OCI-LY1 (cell line): ENCODE results near the gene SOX5.

ENCODE experiments used
- H2AFZ ChIP-seq: fragments of 200-600 bp; sonication (generic), shearing (Covaris generic); 2 replicates; pipeline ENCODE4 v1.6.0; 2014; ENCODE audit warnings: antibody characterized with exemption, mild to moderate bottlenecking, low read length
- H3F3A ChIP-seq: fragments of 200-600 bp; sonication (generic), shearing (Covaris generic); 2 replicates; pipeline ENCODE4 v1.6.0; 2014; ENCODE audit warnings: mild to moderate bottlenecking, antibody characterized with exemption, low read length, moderate library complexity; ENCODE audit not compliant: insufficient read depth
- H3K27ac ChIP-seq: fragments of 200-600 bp; sonication (generic); 2 replicates; pipeline ENCODE4 v1.5.1; 2014; ENCODE audit warnings: low read length, mixed run types, mild to moderate bottlenecking, low read depth; ENCODE audit not compliant: poor library complexity, severe bottlenecking
- H3K27me3 ChIP-seq: fragments of 200-600 bp; sonication (generic); 2 replicates; pipeline ENCODE4 v1.6.0; 2014; ENCODE audit warnings: antibody characterized with exemption, mild to moderate bottlenecking, low read length, moderate library complexity; ENCODE audit not compliant: insufficient read depth
- H3K36me3 ChIP-seq: fragments of 200-600 bp; sonication (generic); 2 replicates; pipeline ENCODE4 v1.6.1; 2014; ENCODE audit warnings: mild to moderate bottlenecking, antibody characterized with exemption, low read length, moderate library complexity, mixed read lengths; ENCODE audit not compliant: insufficient read depth
- H3K4me1 ChIP-seq: fragments of 200-600 bp; sonication (generic); 2 replicates; pipeline ENCODE4 v1.5.1; 2014; ENCODE audit warnings: mild to moderate bottlenecking, low read length, moderate library complexity; ENCODE audit not compliant: insufficient read depth, severe bottlenecking
- H3K4me2 ChIP-seq: fragments of 200-600 bp; sonication (generic), shearing (Covaris generic); 2 replicates; pipeline ENCODE4 v1.6.1; 2014; ENCODE audit warnings: low read length
- H3K4me3 ChIP-seq: fragments of 200-600 bp; sonication (generic); 2 replicates; pipeline ENCODE4 v1.5.1; 2014; ENCODE audit warnings: low read length, low read depth, mild to moderate bottlenecking, mixed read lengths; ENCODE audit not compliant: poor library complexity, severe bottlenecking
- H3K79me2 ChIP-seq: fragments of 200-600 bp; shearing (Covaris generic); 2 replicates; pipeline ENCODE4 v1.6.1; 2016; ENCODE audit warnings: mixed run types, low read length, mixed read lengths; ENCODE audit not compliant: insufficient read depth
- H3K9ac ChIP-seq: fragments of 200-600 bp; sonication (generic), shearing (Covaris generic); 2 replicates; pipeline ENCODE4 v1.6.1; 2014; ENCODE audit warnings: mild to moderate bottlenecking, low read length, mixed read lengths
- H3K9me2 ChIP-seq: fragments of 200-600 bp; sonication (generic), shearing (Covaris generic); 2 replicates; pipeline ENCODE4 v1.6.1; 2014; ENCODE audit warnings: low read depth, mild to moderate bottlenecking, low read length, mixed read lengths
- H3K9me3 ChIP-seq: fragments of 200-600 bp; shearing (Covaris generic); 2 replicates; pipeline ENCODE4 v1.6.1; 2014; ENCODE audit warnings: low read length, mixed read lengths
- H4K20me1 ChIP-seq: fragments of 200-600 bp; sonication (generic), shearing (Covaris generic); 2 replicates; pipeline ENCODE4 v1.6.0; 2016; ENCODE audit warnings: mild to moderate bottlenecking, low read length; ENCODE audit not compliant: insufficient read depth
- EZH2 ChIP-seq: fragments of 200-600 bp; sonication (generic), shearing (Covaris generic); IDR thresholded peaks from 2 replicates; pipeline ENCODE4 v1.8.0; 2017; ENCODE audit warnings: borderline replicate concordance, mixed run types, mild to moderate bottlenecking, antibody characterized with exemption, low read length, moderate library complexity, mixed read lengths
- TF ChIP-seq, protein P1 (sequence below): fragments of 200-600 bp; sonication (generic), shearing (Covaris generic); IDR thresholded peaks from 2 replicates; pipeline ENCODE4 v1.5.1; 2017; ENCODE audit warnings: mild to moderate bottlenecking, antibody characterized with exemption, low read length, moderate library complexity, mixed read lengths

SOX5 gene

DNA sequence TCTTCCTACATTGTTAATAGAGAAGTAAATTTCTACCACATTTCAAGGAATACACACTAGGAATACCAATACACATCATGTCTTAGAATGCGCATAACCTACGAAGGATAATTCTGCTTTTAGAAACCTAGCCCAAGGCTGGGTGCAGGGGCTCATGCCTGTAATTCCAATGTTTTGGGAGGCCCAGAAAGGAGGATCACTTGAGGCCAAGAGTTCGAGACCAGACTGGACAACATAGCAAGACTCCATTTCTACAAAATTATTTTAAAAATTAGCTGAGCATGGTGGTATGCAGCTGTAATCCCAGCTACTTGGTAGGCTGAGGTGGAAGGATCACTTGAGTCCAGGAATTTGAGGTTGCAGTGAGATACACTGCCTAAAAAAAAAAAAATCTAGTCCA, 206.9 kb downstream of the SOX5 start:
- Histone ChIP-seq H3K36me3 (no peaks in the 10 kb centered on the region), H4K20me1 (no peaks in the 10 kb centered on the region), H3K27ac (no peak overlapping the region), H3K9me3 (no peaks in the 10 kb centered on the region), H2AFZ (no peak overlapping the region), H3K4me1 (no peaks in the 10 kb centered on the region), H3K79me2 (no peaks in the 10 kb centered on the region), H3K9me2 (no peaks in the 10 kb centered on the region), H3K27me3 (no peaks in the 10 kb centered on the region), H3K4me2 (no peak overlapping the region), H3F3A (no peaks in the 10 kb centered on the region), H3K4me3 (no peak overlapping the region), H3K9ac (no peak overlapping the region)
- TF ChIP-seq, protein P1, sequence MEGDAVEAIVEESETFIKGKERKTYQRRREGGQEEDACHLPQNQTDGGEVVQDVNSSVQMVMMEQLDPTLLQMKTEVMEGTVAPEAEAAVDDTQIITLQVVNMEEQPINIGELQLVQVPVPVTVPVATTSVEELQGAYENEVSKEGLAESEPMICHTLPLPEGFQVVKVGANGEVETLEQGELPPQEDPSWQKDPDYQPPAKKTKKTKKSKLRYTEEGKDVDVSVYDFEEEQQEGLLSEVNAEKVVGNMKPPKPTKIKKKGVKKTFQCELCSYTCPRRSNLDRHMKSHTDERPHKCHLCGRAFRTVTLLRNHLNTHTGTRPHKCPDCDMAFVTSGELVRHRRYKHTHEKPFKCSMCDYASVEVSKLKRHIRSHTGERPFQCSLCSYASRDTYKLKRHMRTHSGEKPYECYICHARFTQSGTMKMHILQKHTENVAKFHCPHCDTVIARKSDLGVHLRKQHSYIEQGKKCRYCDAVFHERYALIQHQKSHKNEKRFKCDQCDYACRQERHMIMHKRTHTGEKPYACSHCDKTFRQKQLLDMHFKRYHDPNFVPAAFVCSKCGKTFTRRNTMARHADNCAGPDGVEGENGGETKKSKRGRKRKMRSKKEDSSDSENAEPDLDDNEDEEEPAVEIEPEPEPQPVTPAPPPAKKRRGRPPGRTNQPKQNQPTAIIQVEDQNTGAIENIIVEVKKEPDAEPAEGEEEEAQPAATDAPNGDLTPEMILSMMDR, result no peak
- no peak for TF ChIP-seq EZH2

DNA sequence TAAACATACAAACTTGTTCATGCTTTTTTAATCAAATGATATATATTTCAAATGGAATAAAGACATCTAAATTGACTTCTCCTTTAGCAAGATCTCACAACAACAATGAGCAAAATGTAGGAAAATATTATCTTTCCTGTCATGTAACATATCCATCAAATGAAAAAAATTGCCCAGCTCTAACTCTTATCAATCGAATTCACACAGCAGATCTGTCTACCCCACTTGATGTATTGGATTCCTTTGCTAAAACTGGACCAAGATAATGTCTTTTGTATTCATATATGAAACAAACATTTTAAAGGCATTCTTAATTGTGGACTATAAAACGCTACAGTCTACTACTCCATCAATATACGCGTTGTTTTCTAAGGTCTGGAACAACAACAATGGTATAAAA, 218.0 kb downstream of the SOX5 start:
- TF ChIP-seq EZH2, result no peak
- TF ChIP-seq, protein P1, result no peak

GRCh38 chr12:23731035-23731434, 218.4 kb downstream of the SOX5 start:
- Histone ChIP-seq H3K4me1 (no peaks in the 10 kb centered on the region), H3K9ac (no peak overlapping the region), H3K4me2 (no peak overlapping the region), H3K9me3 (no peaks in the 10 kb centered on the region), H3K79me2 (no peaks in the 10 kb centered on the region), H2AFZ (no peak overlapping the region), H3F3A (no peaks in the 10 kb centered on the region), H4K20me1 (no peaks in the 10 kb centered on the region), H3K4me3 (no peak overlapping the region), H3K27me3 (no peaks in the 10 kb centered on the region), H3K27ac (no peak overlapping the region), H3K9me2 (no peaks in the 10 kb centered on the region), H3K36me3 (no peaks in the 10 kb centered on the region)
- TF ChIP-seq, protein P1, result no peak
- no peak for TF ChIP-seq EZH2

More for the DNA sequence above, 218.0 kb downstream of the SOX5 start:
- no peak overlapping the region for H3K4me2 ChIP-seq
- no peaks in the 10 kb centered on the region for H3K27me3 ChIP-seq
- no peaks in the 10 kb centered on the region for H3K36me3 ChIP-seq
- H3K9me3 ChIP-seq, result no peaks in the 10 kb centered on the region
- no peak overlapping the region for H3K27ac ChIP-seq
- H3K4me3 ChIP-seq, result no peak overlapping the region
- H3F3A ChIP-seq, result no peaks in the 10 kb centered on the region
- no peaks in the 10 kb centered on the region for H3K9me2 ChIP-seq
- H4K20me1 ChIP-seq, result no peaks in the 10 kb centered on the region
- H3K4me1 ChIP-seq, result no peaks in the 10 kb centered on the region
- H3K9ac ChIP-seq, result no peak overlapping the region
- H3K79me2 ChIP-seq, result no peaks in the 10 kb centered on the region
- H2AFZ ChIP-seq, result no peak overlapping the region
